HCT116 (cell line): ENCODE results near the gene COL15A1. TPM values are rescaled to one million over a fixed set of nuclear protein-coding genes. Genes with fewer than 3 reads are reported as not detected.

Experiments
- ATAC-seq: fragments of 200-7000 bp; cut with Tn5 transposase; 2 replicates; pipeline ENCODE4 v1.9.1; 2020; ENCODE audit warnings: mild to moderate bottlenecking, moderate library complexity
- BruUV-seq: library from RNA; stranded (reverse); fragments of 400-500 nt; replicated peaks from 2 replicates; lab custom pipeline; 2021; lab: Mats Ljungman, UMichigan
- CTCF ChIA-PET: fragments of 300-600 bp; sonication (Branson Sonifier 250); formaldehyde crosslinking; loops from one replicate; lab custom pipeline; 2021; ENCODE audit warnings: antibody characterized with exemption; lab: Charles Lee
- POLR2A ChIA-PET: fragments of 300-600, 350-600 bp; sonication (Branson Sonifier 250); formaldehyde crosslinking; loops from one replicate; lab custom pipeline; 2021; ENCODE audit warnings: antibody characterized with exemption; lab: Charles Lee
- RAD21 ChIA-PET, 2 experiments: fragments of 300-600 bp; sonication (Branson Sonifier 250); formaldehyde crosslinking; loops; one replicate each; lab custom pipeline; 2023; ENCODE audit warnings: low total read pairs in 2 of 2; ENCODE audit not compliant: uncharacterized antibody in 2 of 2, unreplicated experiment in 2 of 2, low non-redundant PET in 1 of 2; lab: Charles Lee
- DNase-seq: peaks from one replicate; pipeline ENCODE4 v3.0.0-alpha.2; 2010; ENCODE audit warnings: low read depth, low spot score
- H2AFZ ChIP-seq: fragments of 200-600 bp; shearing (Covaris generic), sonication (generic); 2 replicates; pipeline ENCODE4 v1.6.1; 2017; ENCODE audit warnings: low read depth, mixed run types, mixed read lengths, antibody characterized with exemption, low read length; ENCODE audit not compliant: poor library complexity, severe bottlenecking
- H3K27ac ChIP-seq: 2 replicates; pipeline ENCODE4 v1.5.1; 2012; ENCODE audit warnings: low read depth, low read length
- H3K27me3 ChIP-seq: fragments of 200-600 bp; sonication (generic); 2 replicates; pipeline ENCODE4 v1.6.1; 2016; ENCODE audit warnings: mixed run types, low read length, mixed read lengths; ENCODE audit not compliant: insufficient read depth
- H3K36me3 ChIP-seq, 2 experiments: fragments of 200-500 bp in 1 of 2; fragments of 200-600 bp in 1 of 2; sonication (Bioruptor generic) in 1 of 2; sonication (generic) in 1 of 2; 2 replicates each; pipeline versions ENCODE4 v1.5.1 to v1.6.1; 2014 to 2016; ENCODE audit warnings: low read length in 2 of 2, inconsistent platforms in 1 of 2, mixed read lengths in 1 of 2, mixed run types in 1 of 2; ENCODE audit not compliant: insufficient read depth in 2 of 2, control insufficient read depth in 1 of 2
- H3K4me1 ChIP-seq, 2 experiments: fragments of 200-600 bp in 1 of 2; sonication (generic) in 1 of 2; 2 replicates each; pipeline versions ENCODE4 v1.5.1 to v1.6.1; 2012 to 2017; ENCODE audit warnings: low read length in 2 of 2, inconsistent platforms in 1 of 2, mild to moderate bottlenecking in 1 of 2, mixed read lengths in 1 of 2, mixed run types in 1 of 2, moderate library complexity in 1 of 2; ENCODE audit not compliant: insufficient read depth in 2 of 2, control insufficient read depth in 1 of 2
- H3K4me2 ChIP-seq: fragments of 200-600 bp; sonication (generic); 2 replicates; pipeline ENCODE4 v1.6.1; 2017; ENCODE audit warnings: mixed run types, low read length, mixed read lengths
- H3K4me3 ChIP-seq, 2 experiments: fragments of 200-600 bp in 1 of 2; sonication (generic) in 1 of 2; replicated peaks in 1 of 2; 2 replicates each; pipeline ENCODE4 v1.5.1; 2011 to 2016; ENCODE audit warnings: low read length in 2 of 2, control low read depth in 1 of 2, low read depth in 1 of 2, mild to moderate bottlenecking in 1 of 2, mixed read lengths in 1 of 2, mixed run types in 1 of 2
- H3K79me2 ChIP-seq: fragments of 200-600 bp; sonication (generic); 2 replicates; pipeline ENCODE4 v1.6.1; 2017; ENCODE audit warnings: mild to moderate bottlenecking, mixed run types, low read length, moderate library complexity, mixed read lengths; ENCODE audit not compliant: insufficient read depth
- H3K9ac ChIP-seq: fragments of 200-600 bp; sonication (generic); 2 replicates; pipeline ENCODE4 v1.6.1; 2016; ENCODE audit warnings: low read length, mixed read lengths
- H3K9me2 ChIP-seq: fragments of 200-600 bp; sonication (generic), shearing (Covaris generic); 2 replicates; pipeline ENCODE4 v1.6.1; 2017; ENCODE audit warnings: mixed run types, mild to moderate bottlenecking, moderate library complexity; ENCODE audit not compliant: insufficient read depth
- H3K9me3 ChIP-seq, 2 experiments: fragments of 200-500 bp in 1 of 2; fragments of 200-600 bp in 1 of 2; sonication (Bioruptor generic) in 1 of 2; sonication (generic) in 1 of 2; 2 replicates each; pipeline ENCODE4 v1.6.1; 2014 to 2017; ENCODE audit warnings: low read length in 2 of 2, mixed read lengths in 2 of 2, inconsistent platforms in 1 of 2, low read depth in 1 of 2, mild to moderate bottlenecking in 1 of 2, mixed run types in 1 of 2, moderate library complexity in 1 of 2; ENCODE audit not compliant: control insufficient read depth in 1 of 2, insufficient read depth in 1 of 2
- H4K20me1 ChIP-seq: fragments of 200-600 bp; sonication (generic), shearing (Covaris generic); 2 replicates; pipeline ENCODE4 v1.6.1; 2017; ENCODE audit warnings: mixed run types, mild to moderate bottlenecking, moderate library complexity; ENCODE audit not compliant: insufficient read depth
- ATF3 ChIP-seq: IDR thresholded peaks from 2 replicates; pipeline ENCODE4 v1.6.1; 2012
- CBX3 ChIP-seq: IDR thresholded peaks from 2 replicates; pipeline ENCODE4 v1.6.1; 2012; ENCODE audit warnings: low read depth
- CEBPB ChIP-seq: IDR thresholded peaks from 2 replicates; pipeline ENCODE4 v1.6.1; 2012; ENCODE audit warnings: low read depth
- CTCF ChIP-seq, 3 experiments: fragments of 200-600 bp in 1 of 3; sonication (generic) in 1 of 3; IDR thresholded peaks in 2 of 3; conservative IDR thresholded peaks in 1 of 3; 2 replicates each; pipeline ENCODE4 v1.5.1; 2012 to 2017; ENCODE audit warnings: low read depth in 2 of 3, low read length in 2 of 3, antibody characterized with exemption in 1 of 3, borderline replicate concordance in 1 of 3, control low read depth in 1 of 3, mild to moderate bottlenecking in 1 of 3, mixed read lengths in 1 of 3, mixed run types in 1 of 3, moderate library complexity in 1 of 3; ENCODE audit not compliant: insufficient read depth in 1 of 3
- EGR1 ChIP-seq: IDR thresholded peaks from 2 replicates; pipeline ENCODE4 v1.6.1; 2012; ENCODE audit warnings: low read depth
- ELF1 ChIP-seq: IDR thresholded peaks from 2 replicates; pipeline ENCODE4 v1.6.1; 2012; ENCODE audit warnings: low read depth, borderline replicate concordance
- EZH2 ChIP-seq: fragments of 200-600 bp; sonication (generic); IDR thresholded peaks from 2 replicates; pipeline ENCODE4 v1.6.1; 2017; ENCODE audit warnings: antibody characterized with exemption, mixed run types
- FOSL1 ChIP-seq: IDR thresholded peaks from 2 replicates; pipeline ENCODE4 v1.6.1; 2012; ENCODE audit warnings: low read depth
- MAX ChIP-seq: IDR thresholded peaks from 2 replicates; pipeline ENCODE4 v1.6.1; 2012
- POLR2A ChIP-seq: IDR thresholded peaks from 2 replicates; pipeline ENCODE4 v1.7.0; 2011; ENCODE audit warnings: borderline replicate concordance; ENCODE audit not compliant: insufficient read depth, insufficient read length; ENCODE audit errors: extremely low read depth
- POLR2AphosphoS5 ChIP-seq: IDR thresholded peaks from 2 replicates; pipeline ENCODE4 v1.6.1; 2011; ENCODE audit warnings: mild to moderate bottlenecking, low read depth, low read length, moderate library complexity
- RAD21 ChIP-seq: IDR thresholded peaks from 2 replicates; pipeline ENCODE4 v1.6.1; 2012; ENCODE audit warnings: low read depth, mild to moderate bottlenecking
- REST ChIP-seq: IDR thresholded peaks from 2 replicates; pipeline ENCODE4 v1.6.1; 2012; ENCODE audit warnings: low read depth
- SIN3A ChIP-seq: IDR thresholded peaks from 2 replicates; pipeline ENCODE4 v1.6.1; 2012; ENCODE audit warnings: low read depth
- SP1 ChIP-seq: IDR thresholded peaks from 2 replicates; pipeline ENCODE4 v1.6.1; 2012; ENCODE audit warnings: low read depth
- SRF ChIP-seq: IDR thresholded peaks from 2 replicates; pipeline ENCODE4 v1.6.1; 2012; ENCODE audit warnings: low read depth
- TCF7L2 ChIP-seq: IDR thresholded peaks from 2 replicates; pipeline ENCODE4 v1.7.0; 2011; ENCODE audit warnings: borderline replicate concordance, inconsistent platforms; ENCODE audit not compliant: insufficient read depth, insufficient read length; ENCODE audit errors: extremely low read depth
- YY1 ChIP-seq: IDR thresholded peaks from 2 replicates; pipeline ENCODE4 v1.6.1; 2011; ENCODE audit warnings: low read length, low read depth, moderate library complexity, mild to moderate bottlenecking; ENCODE audit not compliant: insufficient replicate concordance; ENCODE audit errors: extremely low read depth
- ZBTB33 ChIP-seq: IDR thresholded peaks from 2 replicates; pipeline ENCODE4 v1.6.1; 2011; ENCODE audit warnings: mild to moderate bottlenecking, low read length, moderate library complexity; ENCODE audit not compliant: insufficient replicate concordance; ENCODE audit errors: extremely low read depth
- ZFX ChIP-seq: fragments of 450-650 bp; IDR thresholded peaks from 2 replicates; pipeline ENCODE4 v1.6.1; 2017
- intact Hi-C: fragments of 100-400 bp; cut with micrococcal nuclease; formaldehyde crosslinking; loops from 2 replicates; pipeline ENCODE4 v1.10.0; 2022
- total RNA-seq: library from RNA; stranded (reverse); gene quantifications from one replicate; pipeline ENCODE4 v1.2.1, GENCODE V29; 2021; ENCODE audit not compliant: unreplicated experiment

The COL15A1 gene
- total RNA-seq, 1 experiment from 2014 or later: 0.15 TPM

- H3K4me3 ChIP-seq: no peak overlapping the region
- H3K27ac ChIP-seq: no peak overlapping the region
- H3K9me2 ChIP-seq: no peaks in the 10 kb centered on the region; the same call in 1 of the 2 replicates
- H3K4me1 ChIP-seq: peaks cover 0 to 12% of the 10 kb centered on the region in 2 experiments; a peak in 1 of 4 replicates
- H2AFZ ChIP-seq: no peak overlapping the region
- ATAC-seq: no peak
- no peaks in the 10 kb centered on the region for H3K36me3 ChIP-seq
- H3K9ac ChIP-seq: no peak overlapping the region
- BruUV-seq: no TSS peak
- RAD21 ChIA-PET: no interaction called here
- CTCF ChIA-PET: no interaction called here
- no peaks in the 10 kb centered on the region for H4K20me1 ChIP-seq
- no peaks in the 10 kb centered on the region for H3K9me3 ChIP-seq
- DNase-seq: no peak
- TF ChIP-seq MAX: no peak
- no peak for TF ChIP-seq ZBTB33
- no peak for TF ChIP-seq EZH2
- no peak for TF ChIP-seq FOSL1
- no peak for TF ChIP-seq SRF
- no peak for TF ChIP-seq SIN3A
- TF ChIP-seq REST: no peak
- TF ChIP-seq ELF1: no peak
- no peak for TF ChIP-seq ATF3
- no peak for TF ChIP-seq POLR2AphosphoS5
- TF ChIP-seq CBX3: no peak
- no peak for TF ChIP-seq POLR2A
- no peak for TF ChIP-seq ZFX
- no peak for TF ChIP-seq TCF7L2
- TF ChIP-seq YY1: no peak
- TF ChIP-seq SP1: no peak
- no peak for TF ChIP-seq CTCF (IDR thresholded peaks at IDR 0.05 in 2 of 3, conservative IDR thresholded peaks at IDR 0.05 in 1 of 3; ENCODE audit: borderline replicate concordance in 1 of 3, insufficient read depth in 1 of 3, low read depth in 2 of 3, low read length in 2 of 3)
- TF ChIP-seq RAD21: no peak
- TF ChIP-seq EGR1: no peak
- TF ChIP-seq CEBPB: no peak
- TF ChIP-seq, all 23 proteins: peak for 0
- POLR2A ChIA-PET: no interaction called here
- Histone ChIP-seq H3K27me3 (no peaks in the 10 kb centered on the region), H3K79me2 (no peaks in the 10 kb centered on the region), H3K4me2 (no peak overlapping the region)
- intact Hi-C loops: loop anchor here (10.0 kb wide), 1 partner anchor 878 kb away; no protein-coding TSS in a partner anchor
These were observed 73.1 kb downstream of the COL15A1 start for GRCh38 chr9:99016681-99017387.
